Gastrocnemius medialis (tissue), 4 donors: ENCODE measurements around the gene PXDN. TPM values are rescaled to one million over a fixed set of nuclear protein-coding genes. Genes with fewer than 3 reads are reported as not detected.

Experiments
- ATAC-seq, 2 donors: fragments of 150-250 bp; one replicate each; pipeline ENCODE4 v1.9.1; 2016
- DNase-seq, 2 donors: peaks; one replicate each; pipeline ENCODE4 v3.0.0-alpha.2; 2019
- H3K27ac ChIP-seq, 4 donors: fragments of 200-600 bp; sonication (generic); 1 replicate in 1 of 4; 2 replicates in 3 of 4; pipeline ENCODE4 v1.5.1; 2016 to 2018; ENCODE audit warnings: mild to moderate bottlenecking in 2 of 4, moderate library complexity in 1 of 4
- H3K27me3 ChIP-seq, 3 donors: fragments of 200-600 bp; sonication (generic) in 2 of 3; 1 replicate in 1 of 3; 2 replicates in 2 of 3; pipeline versions ENCODE4 v1.5.1 to v1.6.0; 2016 to 2019; ENCODE audit warnings: mild to moderate bottlenecking in 1 of 3, moderate library complexity in 1 of 3
- H3K36me3 ChIP-seq, 2 donors: fragments of 200-600 bp; sonication (generic) in 1 of 2; one replicate each; pipeline ENCODE4 v1.5.1; 2017 to 2018
- H3K4me1 ChIP-seq, 2 donors: fragments of 200-600 bp; sonication (generic) in 1 of 2; one replicate each; pipeline ENCODE4 v1.5.1; 2016 to 2017; ENCODE audit warnings: mild to moderate bottlenecking in 2 of 2
- H3K4me3 ChIP-seq, 4 donors: fragments of 200-600 bp; sonication (generic) in 3 of 4; 1 replicate in 1 of 4; 2 replicates in 3 of 4; pipeline ENCODE4 v1.5.1; 2016 to 2019; ENCODE audit warnings: mild to moderate bottlenecking in 2 of 4
- H3K9me3 ChIP-seq, 3 donors: fragments of 200-600 bp; sonication (generic) in 2 of 3; 1 replicate in 1 of 3; 2 replicates in 2 of 3; pipeline ENCODE4 v1.5.1; 2016 to 2019
- CTCF ChIP-seq, 5 experiments: fragments of 450-650 bp in 3 of 5; fragments of 200-600 bp in 2 of 5; sonication (generic) in 2 of 5; IDR thresholded peaks in 4 of 5; conservative IDR thresholded peaks in 1 of 5; 1 replicate in 4 of 5; 2 replicates in 1 of 5; pipeline ENCODE4 v1.5.1; 2016 to 2019; ENCODE audit warnings: antibody characterized with exemption in 5 of 5, mild to moderate bottlenecking in 3 of 5, moderate library complexity in 3 of 5
- POLR2A ChIP-seq, 2 donors: fragments of 450-650 bp; IDR thresholded peaks; one replicate each; pipeline ENCODE4 v1.6.1; 2017; ENCODE audit warnings: antibody characterized with exemption in 2 of 2, mild to moderate bottlenecking in 2 of 2, moderate library complexity in 2 of 2
- in situ Hi-C, 4 donors: fragments of 200-750 bp; cut with MboI; loops; one replicate each; pipeline versions ENCODE4 v1.15.0 to v1.8.0; 2017; ENCODE audit warnings: low sequenced_read_pairs in 4 of 4
- intact Hi-C: fragments of 100-400 bp; cut with DNase I; formaldehyde crosslinking; loops from one replicate; pipeline ENCODE4 v1.15.1; 2023; ENCODE audit warnings: low total_unique reads
- total RNA-seq, 4 donors: library from RNA; depleted of rRNA; stranded (reverse); fragments of >200 nt; gene quantifications; one replicate each; pipeline versions ENCODE4 v1.1.0 to v1.2.3, GENCODE V29; 2016

PXDN gene
- total RNA-seq, 4 donors from 2014 or later: 7.8 to 13.4 (median 10.3) TPM

DNA sequence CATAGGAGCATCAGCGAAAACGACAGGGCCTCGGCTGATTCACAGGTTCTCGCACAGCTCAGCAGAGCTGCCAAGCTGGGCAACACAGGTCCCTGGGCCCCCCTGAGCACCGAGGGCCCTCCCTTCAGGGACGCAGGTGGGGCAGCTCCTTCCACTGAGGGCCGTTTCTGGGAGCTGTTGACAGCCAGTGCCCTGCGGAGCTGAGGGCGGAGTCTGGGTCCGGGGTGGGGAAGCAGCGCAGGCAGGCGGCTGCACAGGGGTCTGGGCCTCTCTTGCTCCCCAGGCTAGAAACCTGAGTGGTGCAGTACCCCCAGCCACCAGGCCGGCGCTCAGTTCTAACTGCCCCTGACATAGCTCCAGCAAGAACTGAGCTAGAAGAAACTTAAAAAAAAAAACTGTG is 65.7 kb downstream of the PXDN start:
- in situ Hi-C loops: no loop called here
- no peak for ATAC-seq

GRCh38 chr2:1677821-1678165 is 66.5 kb downstream of the PXDN start:
- DNase-seq (no peak), ATAC-seq (no peak)
- TF ChIP-seq CTCF (IDR thresholded peaks at IDR 0.05 in 4 of 5, conservative IDR thresholded peaks at IDR 0.05 in 1 of 5): no peak
- TF ChIP-seq POLR2A (IDR thresholded peaks at IDR 0.05): no peak
- in situ Hi-C loops: no loop called here
- H3K4me3 ChIP-seq: no peak overlapping the region
- H3K27ac ChIP-seq: no peak overlapping the region
- H3K36me3 ChIP-seq: no peaks in the 10 kb centered on the region
- H3K27me3 ChIP-seq: no peaks in the 10 kb centered on the region
- H3K9me3 ChIP-seq: no peaks in the 10 kb centered on the region
- intact Hi-C loops: no loop called here
- no peaks in the 10 kb centered on the region for H3K4me1 ChIP-seq

More for the DNA sequence above, 65.7 kb downstream of the PXDN start:
- Histone ChIP-seq H3K27me3 (no peaks in the 10 kb centered on the region), H3K9me3 (no peaks in the 10 kb centered on the region), H3K4me1 (no peaks in the 10 kb centered on the region), H3K4me3 (no peak overlapping the region), H3K27ac (no peak overlapping the region), H3K36me3 (no peaks in the 10 kb centered on the region)
- no peak for TF ChIP-seq CTCF (IDR thresholded peaks at IDR 0.05 in 4 of 5, conservative IDR thresholded peaks at IDR 0.05 in 1 of 5)
- no peak for TF ChIP-seq POLR2A (IDR thresholded peaks at IDR 0.05)
- intact Hi-C loops: no loop called here
- DNase-seq: no peak

DNA sequence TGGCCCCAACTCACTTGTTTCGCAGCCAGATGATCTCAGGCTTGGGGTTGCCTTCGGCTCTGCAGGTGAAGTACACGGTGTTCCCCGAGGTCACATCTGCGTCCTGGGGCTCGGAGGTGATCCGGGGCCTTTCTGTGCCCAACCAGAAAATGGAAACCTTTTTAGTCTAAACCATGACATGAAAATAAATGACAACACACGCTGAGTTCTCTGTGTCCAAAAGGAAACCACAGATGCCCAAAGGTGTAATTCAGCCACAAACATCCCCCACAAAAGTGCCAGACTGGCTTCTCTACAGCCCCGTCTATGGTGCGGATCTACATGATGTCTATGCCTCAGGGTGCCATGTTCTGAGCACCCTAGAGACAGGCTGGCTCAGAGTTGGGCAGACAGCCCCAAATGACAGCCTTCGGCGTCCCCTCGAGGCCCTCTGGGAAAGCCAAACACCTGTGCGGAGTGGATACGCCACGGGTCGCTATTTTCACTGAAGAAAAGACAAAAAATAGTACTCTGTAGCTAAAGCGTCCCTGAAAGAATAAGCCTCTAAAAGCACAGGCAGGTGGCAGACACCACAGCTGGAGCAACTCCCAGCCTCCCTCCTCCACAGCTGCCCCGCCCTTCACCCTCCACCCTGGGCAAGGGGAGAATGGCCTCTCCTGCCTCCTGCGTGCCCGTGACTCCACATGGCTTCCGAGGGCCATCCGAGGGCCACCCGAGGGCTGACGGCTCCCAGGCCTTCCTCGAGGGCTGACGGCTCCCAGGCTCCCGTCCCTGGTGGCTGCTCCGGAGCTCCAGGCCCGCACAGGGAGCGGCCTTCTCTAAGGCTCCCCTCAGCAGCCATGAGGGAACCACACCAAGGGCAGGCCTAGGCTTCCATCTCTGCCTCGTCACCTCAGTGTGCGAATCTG is 67.1 kb downstream of the PXDN start:
- Histone ChIP-seq H3K4me1 (no peaks in the 10 kb centered on the region), H3K27me3 (no peaks in the 10 kb centered on the region), H3K9me3 (no peaks in the 10 kb centered on the region), H3K4me3 (no peak overlapping the region), H3K27ac (no peak overlapping the region), H3K36me3 (no peaks in the 10 kb centered on the region)
- ATAC-seq (no peak), DNase-seq (no peak)
- no peak for TF ChIP-seq CTCF (IDR thresholded peaks at IDR 0.05 in 4 of 5, conservative IDR thresholded peaks at IDR 0.05 in 1 of 5)
- TF ChIP-seq POLR2A (IDR thresholded peaks at IDR 0.05): no peak
- in situ Hi-C loops: no loop called here
- intact Hi-C loops: no loop called here

- Histone ChIP-seq H3K4me3 (no peak overlapping the region), H3K27ac (peak overlapping the region in 1 of 4 donors; percentile 34), H3K36me3 (no peaks in the 10 kb centered on the region), H3K27me3 (no peaks in the 10 kb centered on the region), H3K4me1 (no peaks in the 10 kb centered on the region), H3K9me3 (no peaks in the 10 kb centered on the region)
- ATAC-seq (no peak), DNase-seq (no peak)
- TF ChIP-seq POLR2A (IDR thresholded peaks at IDR 0.05) (no peak), CTCF (IDR thresholded peaks at IDR 0.05 in 4 of 5, conservative IDR thresholded peaks at IDR 0.05 in 1 of 5) (no peak)
- in situ Hi-C loops (no loop called here), intact Hi-C loops (no loop called here)
These were observed 68.0 kb downstream of the PXDN start for GRCh38 chr2:1676091-1676912.
